Panc1 (cell line): ENCODE measurements around the gene PAX5.

ENCODE experiments used
- SIN3A ChIP-seq: IDR thresholded peaks from 2 replicates; pipeline ENCODE4 v1.6.1; 2012; ENCODE audit warnings: low read depth, mild to moderate bottlenecking, low read length, moderate library complexity, borderline replicate concordance; ENCODE audit not compliant: insufficient read depth
- TF ChIP-seq, protein P1 (sequence below): fragments of 450-650 bp; IDR thresholded peaks from 2 replicates; pipeline ENCODE4 v1.5.1; 2017; ENCODE audit warnings: mild to moderate bottlenecking
- TF ChIP-seq, protein P2 (sequence below), 2 experiments: IDR thresholded peaks; 2 replicates each; pipeline ENCODE4 v1.6.1; 2011 to 2012; ENCODE audit warnings: low read depth in 2 of 2, control low read depth in 1 of 2, low read length in 1 of 2, mild to moderate bottlenecking in 1 of 2, moderate library complexity in 1 of 2; ENCODE audit not compliant: insufficient read depth in 1 of 2

DNA sequence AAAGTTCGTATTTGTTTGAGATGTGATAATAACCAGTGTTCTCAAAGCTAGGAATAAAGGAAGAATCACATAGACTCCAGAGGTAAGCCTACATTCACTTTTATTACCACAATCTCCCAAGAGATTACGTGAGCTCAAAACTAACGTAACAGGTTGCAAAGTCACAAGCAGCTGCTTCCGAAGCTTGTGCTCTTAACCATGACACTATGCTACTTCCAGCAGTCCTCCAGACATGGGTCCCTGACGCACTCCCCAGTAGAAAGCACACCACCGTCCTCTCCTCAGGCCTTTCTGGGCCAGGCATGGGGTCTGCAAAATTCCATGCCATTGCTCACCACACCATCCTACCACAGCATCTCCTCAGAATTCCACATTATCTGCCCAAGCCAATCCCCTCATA, 84.6 kb downstream of the PAX5 start:
- TF ChIP-seq, protein P1, sequence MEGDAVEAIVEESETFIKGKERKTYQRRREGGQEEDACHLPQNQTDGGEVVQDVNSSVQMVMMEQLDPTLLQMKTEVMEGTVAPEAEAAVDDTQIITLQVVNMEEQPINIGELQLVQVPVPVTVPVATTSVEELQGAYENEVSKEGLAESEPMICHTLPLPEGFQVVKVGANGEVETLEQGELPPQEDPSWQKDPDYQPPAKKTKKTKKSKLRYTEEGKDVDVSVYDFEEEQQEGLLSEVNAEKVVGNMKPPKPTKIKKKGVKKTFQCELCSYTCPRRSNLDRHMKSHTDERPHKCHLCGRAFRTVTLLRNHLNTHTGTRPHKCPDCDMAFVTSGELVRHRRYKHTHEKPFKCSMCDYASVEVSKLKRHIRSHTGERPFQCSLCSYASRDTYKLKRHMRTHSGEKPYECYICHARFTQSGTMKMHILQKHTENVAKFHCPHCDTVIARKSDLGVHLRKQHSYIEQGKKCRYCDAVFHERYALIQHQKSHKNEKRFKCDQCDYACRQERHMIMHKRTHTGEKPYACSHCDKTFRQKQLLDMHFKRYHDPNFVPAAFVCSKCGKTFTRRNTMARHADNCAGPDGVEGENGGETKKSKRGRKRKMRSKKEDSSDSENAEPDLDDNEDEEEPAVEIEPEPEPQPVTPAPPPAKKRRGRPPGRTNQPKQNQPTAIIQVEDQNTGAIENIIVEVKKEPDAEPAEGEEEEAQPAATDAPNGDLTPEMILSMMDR: no peak
- TF ChIP-seq, protein P2, sequence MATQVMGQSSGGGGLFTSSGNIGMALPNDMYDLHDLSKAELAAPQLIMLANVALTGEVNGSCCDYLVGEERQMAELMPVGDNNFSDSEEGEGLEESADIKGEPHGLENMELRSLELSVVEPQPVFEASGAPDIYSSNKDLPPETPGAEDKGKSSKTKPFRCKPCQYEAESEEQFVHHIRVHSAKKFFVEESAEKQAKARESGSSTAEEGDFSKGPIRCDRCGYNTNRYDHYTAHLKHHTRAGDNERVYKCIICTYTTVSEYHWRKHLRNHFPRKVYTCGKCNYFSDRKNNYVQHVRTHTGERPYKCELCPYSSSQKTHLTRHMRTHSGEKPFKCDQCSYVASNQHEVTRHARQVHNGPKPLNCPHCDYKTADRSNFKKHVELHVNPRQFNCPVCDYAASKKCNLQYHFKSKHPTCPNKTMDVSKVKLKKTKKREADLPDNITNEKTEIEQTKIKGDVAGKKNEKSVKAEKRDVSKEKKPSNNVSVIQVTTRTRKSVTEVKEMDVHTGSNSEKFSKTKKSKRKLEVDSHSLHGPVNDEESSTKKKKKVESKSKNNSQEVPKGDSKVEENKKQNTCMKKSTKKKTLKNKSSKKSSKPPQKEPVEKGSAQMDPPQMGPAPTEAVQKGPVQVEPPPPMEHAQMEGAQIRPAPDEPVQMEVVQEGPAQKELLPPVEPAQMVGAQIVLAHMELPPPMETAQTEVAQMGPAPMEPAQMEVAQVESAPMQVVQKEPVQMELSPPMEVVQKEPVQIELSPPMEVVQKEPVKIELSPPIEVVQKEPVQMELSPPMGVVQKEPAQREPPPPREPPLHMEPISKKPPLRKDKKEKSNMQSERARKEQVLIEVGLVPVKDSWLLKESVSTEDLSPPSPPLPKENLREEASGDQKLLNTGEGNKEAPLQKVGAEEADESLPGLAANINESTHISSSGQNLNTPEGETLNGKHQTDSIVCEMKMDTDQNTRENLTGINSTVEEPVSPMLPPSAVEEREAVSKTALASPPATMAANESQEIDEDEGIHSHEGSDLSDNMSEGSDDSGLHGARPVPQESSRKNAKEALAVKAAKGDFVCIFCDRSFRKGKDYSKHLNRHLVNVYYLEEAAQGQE (IDR thresholded peaks at IDR 0.05; ENCODE audit: insufficient read depth in 1 of 2, low read depth in 2 of 2, low read length in 1 of 2): no peak
- no peak for TF ChIP-seq SIN3A
